GM12878 (cell line): ENCODE data around the gene MTRF1. TPM values are rescaled to one million over a fixed set of nuclear protein-coding genes. Genes with fewer than 3 reads are reported as not detected.

Experiments
- ATAC-seq: fragments of 200-7000 bp; cut with Tn5 transposase; 3 replicates; pipeline ENCODE4 v1.9.1; 2020; ENCODE audit warnings: mild to moderate bottlenecking, moderate library complexity
- BruUV-seq: library from RNA; stranded (reverse); fragments of 400-500 nt; replicated peaks from 2 replicates; lab custom pipeline; 2021; lab: Mats Ljungman, UMichigan
- CTCF ChIA-PET: fragments of 300-600 bp; sonication (Branson Sonifier 250); formaldehyde crosslinking; extraction: SDS; loops from one replicate; lab custom pipeline; 2021; ENCODE audit warnings: inconsistent platforms; lab: Yijun Ruan, JAX
- POLR2A ChIA-PET: fragments of 350-600 bp; formaldehyde crosslinking; extraction: SDS; loops from one replicate; lab custom pipeline; 2021; ENCODE audit warnings: inconsistent platforms; lab: Charles Lee
- RAD21 ChIA-PET: fragments of 300-600 bp; sonication (Branson Sonifier 250); formaldehyde crosslinking; loops from one replicate; lab custom pipeline; 2023; ENCODE audit warnings: antibody characterized with exemption; ENCODE audit not compliant: unreplicated experiment; lab: Charles Lee
- SMC1A ChIA-PET: fragments of 300-600 bp; sonication (Branson Sonifier 250); formaldehyde crosslinking; loops from one replicate; lab custom pipeline; 2023; ENCODE audit not compliant: unreplicated experiment, uncharacterized antibody; lab: Charles Lee
- DNase-seq: peaks from one replicate; pipeline ENCODE4 v3.0.0-alpha.2; 2011; ENCODE audit warnings: low read depth, low spot score
- FAIRE-seq: peaks from 3 replicates; lab custom pipeline; 2011; peaks lifted over from hg19 to GRCh38; lab: Jason Lieb, UNC
- H2AFZ ChIP-seq: 2 replicates; pipeline ENCODE4 v1.6.0; 2011; ENCODE audit warnings: low read depth, low read length, control low read depth; ENCODE audit not compliant: control insufficient read depth
- H3K27ac ChIP-seq: 2 replicates; pipeline ENCODE4 v1.5.1; 2011; ENCODE audit warnings: control low read depth; ENCODE audit not compliant: control insufficient read depth, insufficient read depth
- H3K27me3 ChIP-seq, 2 experiments: replicated peaks in 1 of 2; 2 replicates each; pipeline versions ENCODE4 v1.6.0 to v1.6.1; 2011; ENCODE audit warnings: low read length in 1 of 2; ENCODE audit not compliant: control insufficient read depth in 2 of 2, insufficient read depth in 2 of 2
- H3K36me3 ChIP-seq, 2 experiments: 2 replicates each; pipeline ENCODE4 v1.5.1; 2011; ENCODE audit warnings: low read length in 1 of 2; ENCODE audit not compliant: control insufficient read depth in 2 of 2, insufficient read depth in 2 of 2
- H3K4me1 ChIP-seq: 2 replicates; pipeline ENCODE4 v1.6.1; 2011; ENCODE audit warnings: mild to moderate bottlenecking, low read length, moderate library complexity, mixed read lengths; ENCODE audit not compliant: control insufficient read depth, insufficient read depth
- H3K4me2 ChIP-seq: 2 replicates; pipeline ENCODE4 v1.6.0; 2011; ENCODE audit warnings: control low read depth; ENCODE audit not compliant: control insufficient read depth, insufficient read depth
- H3K4me3 ChIP-seq: fragments of 200-600 bp; sonication (generic); 2 replicates; pipeline ENCODE4 v1.5.1; 2016
- H3K79me2 ChIP-seq: 2 replicates; pipeline ENCODE4 v1.6.0; 2011; ENCODE audit warnings: low read length; ENCODE audit not compliant: control insufficient read depth, insufficient read depth
- H3K9ac ChIP-seq: 2 replicates; pipeline ENCODE4 v1.8.0; 2011; ENCODE audit warnings: low read length, control low read depth, mixed read lengths; ENCODE audit not compliant: control insufficient read depth, insufficient read depth
- H3K9me3 ChIP-seq: replicated peaks from 3 replicates; pipeline ENCODE4 v1.5.1; 2011; ENCODE audit warnings: mild to moderate bottlenecking, low read length; ENCODE audit not compliant: control insufficient read depth, insufficient read depth
- H4K20me1 ChIP-seq: 2 replicates; pipeline ENCODE4 v1.6.0; 2011; ENCODE audit not compliant: control insufficient read depth, insufficient read depth
- ATF7 ChIP-seq: fragments of 450-650 bp; IDR thresholded peaks from 2 replicates; pipeline ENCODE4 v1.6.1; 2016; ENCODE audit warnings: low read depth, mild to moderate bottlenecking
- CBX3 ChIP-seq: fragments of 200-600 bp; sonication (generic); IDR thresholded peaks from 2 replicates; pipeline ENCODE4 v1.6.1; 2016; ENCODE audit warnings: low read depth, borderline replicate concordance
- CHD1 ChIP-seq: IDR thresholded peaks from 2 replicates; pipeline ENCODE4 v1.6.1; 2012; ENCODE audit warnings: low read depth, low read length, improper control_type of control experiment
- CREM ChIP-seq: IDR thresholded peaks from 2 replicates; pipeline ENCODE4 v1.6.1; 2014; ENCODE audit warnings: antibody characterized with exemption, low read depth
- E2F4 ChIP-seq: IDR thresholded peaks from 2 replicates; pipeline ENCODE4 v1.6.1; 2012; ENCODE audit warnings: low read depth, low read length, improper control_type of control experiment
- EGR1 ChIP-seq, 2 experiments: IDR thresholded peaks; 1 replicate in 1 of 2; 2 replicates in 1 of 2; pipeline ENCODE4 v1.6.1; 2011 to 2012; ENCODE audit warnings: low read depth in 2 of 2, low read length in 2 of 2, borderline replicate concordance in 1 of 2, mild to moderate bottlenecking in 1 of 2, moderate library complexity in 1 of 2
- FOXM1 ChIP-seq: IDR thresholded peaks from 2 replicates; pipeline ENCODE4 v1.6.1; 2012; ENCODE audit warnings: low read depth, mild to moderate bottlenecking, inconsistent platforms, low read length, moderate library complexity
- IRF4 ChIP-seq: IDR thresholded peaks from 2 replicates; pipeline ENCODE4 v1.6.1; 2011; ENCODE audit warnings: low read depth, low read length
- KLF5 ChIP-seq: fragments of 450-650 bp; IDR thresholded peaks from 2 replicates; pipeline ENCODE4 v1.6.1; 2014; ENCODE audit warnings: mild to moderate bottlenecking; ENCODE audit not compliant: partially characterized antibody
- MAX ChIP-seq: IDR thresholded peaks from 2 replicates; pipeline ENCODE4 v1.6.1; 2012; ENCODE audit warnings: low read depth, low read length, improper control_type of control experiment
- MEF2B ChIP-seq: fragments of 450-650 bp; IDR thresholded peaks from 2 replicates; pipeline ENCODE4 v1.6.1; 2018; ENCODE audit warnings: mild to moderate bottlenecking, moderate library complexity; ENCODE audit not compliant: partially characterized antibody, poor library complexity, severe bottlenecking
- MLLT1 ChIP-seq: fragments of 450-650 bp; IDR thresholded peaks from 2 replicates; pipeline ENCODE4 v1.6.1; 2016; ENCODE audit warnings: mild to moderate bottlenecking
- MYB ChIP-seq: fragments of 150-350 bp; IDR thresholded peaks from 2 replicates; pipeline ENCODE4 v1.6.1; 2014; ENCODE audit warnings: mild to moderate bottlenecking, low read depth, low read length, borderline replicate concordance
- NFYB ChIP-seq: IDR thresholded peaks from 2 replicates; pipeline ENCODE4 v1.6.1; 2011; ENCODE audit warnings: low read depth, mild to moderate bottlenecking, low read length, improper control_type of control experiment, moderate library complexity; ENCODE audit not compliant: insufficient read depth
- PAX5 ChIP-seq: IDR thresholded peaks from 2 replicates; pipeline ENCODE4 v1.6.1; 2011; ENCODE audit warnings: low read depth, low read length, borderline replicate concordance
- POLR2A ChIP-seq: IDR thresholded peaks from 2 replicates; pipeline ENCODE4 v1.6.1; 2011; ENCODE audit warnings: low read depth, mild to moderate bottlenecking, low read length
- REST ChIP-seq: IDR thresholded peaks from 2 replicates; pipeline ENCODE4 v1.6.1; 2012; ENCODE audit warnings: mild to moderate bottlenecking, low read depth, low read length
- SIX5 ChIP-seq: IDR thresholded peaks from 2 replicates; pipeline ENCODE4 v1.6.1; 2011; ENCODE audit warnings: mild to moderate bottlenecking, low read depth, low read length, moderate library complexity; ENCODE audit not compliant: severe bottlenecking
- SMARCA5 ChIP-seq: fragments of 450-650 bp; IDR thresholded peaks from 2 replicates; pipeline ENCODE4 v1.6.1; 2017; ENCODE audit warnings: mild to moderate bottlenecking
- TBL1XR1 ChIP-seq: IDR thresholded peaks from 2 replicates; pipeline ENCODE4 v1.6.1; 2012; ENCODE audit warnings: low read depth, low read length, improper control_type of control experiment
- WGBS: methylation state at CpG from one replicate; pipeline ENCODE4 v1.1.6; 2016; ENCODE audit warnings: low lambda C conversion rate; ENCODE audit not compliant: insufficient replicate concordance, insufficient coverage; ENCODE audit errors: missing lambda C conversion rate; 5-methylcytosine and 5-hydroxymethylcytosine counted together
- in situ Hi-C: fragments of 300-500 bp; cut with MboI; formaldehyde crosslinking; loops from 9 replicates; pipeline ENCODE4 v1.14.3; 2018; ENCODE audit warnings: mixed read lengths
- intact Hi-C: fragments of 100-400 bp; cut with micrococcal nuclease; formaldehyde crosslinking; loops from one replicate; pipeline ENCODE4 v1.14.2; 2022; ENCODE audit not compliant: unreplicated experiment
- polyA plus RNA-seq, 11 experiments: library from polyadenylated mRNA; depleted of rRNA in 4 of 11; unstranded in 6 of 11; stranded (reverse) in 5 of 11; fragments of >200 nt; fragmentation: Nextera tagmentation in 4 of 11; fragmentation: Illumina TruSeq in 1 of 11; extraction: Ambion mirVana in 4 of 11; extraction: Trizol in 1 of 11; gene quantifications; 1 replicate in 1 of 11; 2 replicates in 10 of 11; pipeline versions ENCODE4 v1.2.1 to v1.2.3, GENCODE V29; 2011 to 2016; ENCODE audit warnings: inconsistent platforms in 2 of 11, missing spikeins in 2 of 11, low read depth in 1 of 11
- total RNA-seq, 4 experiments: library from RNA; depleted of rRNA in 3 of 4; stranded (reverse); fragments of >200 nt in 3 of 4; fragmentation: Illumina TruSeq in 1 of 4; extraction: Trizol in 1 of 4; gene quantifications; 2 replicates each; pipeline versions ENCODE4 v1.2.1 to v1.2.3, GENCODE V29; 2013 to 2021

Gene MTRF1
- total and polyA plus RNA-seq, 10 of the 15 experiments (the other 5 are each of a cell fraction or from before 2014, with no cell fraction given): 12.1 to 33.7 (median 20.6) TPM

- in situ Hi-C loops (no loop called here), intact Hi-C loops (no loop called here)
- H3K9ac ChIP-seq: no peak overlapping the region
- H3K4me1 ChIP-seq: no peaks in the 10 kb centered on the region
- H3K9me3 ChIP-seq: no peaks in the 10 kb centered on the region
- TF ChIP-seq EGR1 (IDR thresholded peaks at IDR 0.05; ENCODE audit: borderline replicate concordance in 1 of 2, low read depth in 2 of 2, low read length in 2 of 2) (no peak), TBL1XR1 (no peak), POLR2A (no peak), REST (no peak), MYB (no peak), CBX3 (no peak), FOXM1 (no peak), SMARCA5 (no peak), MEF2B (no peak), ATF7 (no peak), NFYB (no peak), PAX5 (no peak), KLF5 (no peak), MAX (no peak), CREM (no peak), CHD1 (no peak), SIX5 (no peak), IRF4 (no peak), MLLT1 (no peak), E2F4 (no peak)
- SMC1A ChIA-PET: no interaction called here
- H3K4me3 ChIP-seq: no peak overlapping the region
- H3K4me2 ChIP-seq: no peak overlapping the region
- ATAC-seq: peak; percentile 75
- H2AFZ ChIP-seq: no peak overlapping the region
- RAD21 ChIA-PET: interaction anchor here (0.6 kb wide), 1 partner anchor 593 kb away, joined by 3 read pairs; no protein-coding TSS in a partner anchor
- CTCF ChIA-PET: interaction anchor here (0.6 kb wide), 1 partner anchor 21 kb away, joined by 3 read pairs; no protein-coding TSS in a partner anchor
- H3K36me3 ChIP-seq: no peaks in the 10 kb centered on the region
- POLR2A ChIA-PET: no interaction called here
- FAIRE-seq: no peak
- H4K20me1 ChIP-seq: no peaks in the 10 kb centered on the region
- no peak for DNase-seq
- WGBS: 36% methylated on average over 4 of the region's 5 CpGs
- no peak overlapping the region for H3K27ac ChIP-seq
- BruUV-seq: no TSS peak
- H3K27me3 ChIP-seq: no peaks in the 10 kb centered on the region
- no peaks in the 10 kb centered on the region for H3K79me2 ChIP-seq
Observed at GRCh38 chr13:41282129-41282571, 18.8 kb upstream of the MTRF1 start.
